GM12875 (cell line): ENCODE measurements around the gene SRSF7.

Source experiments
- H3K4me3 ChIP-seq: one replicate; pipeline ENCODE4 v1.5.1; 2011; ENCODE audit warnings: low read depth, low read length, control low read depth
- TF ChIP-seq, protein P1 (sequence below): IDR thresholded peaks from 2 replicates; pipeline ENCODE4 v1.5.1; 2011; ENCODE audit warnings: low read depth, mild to moderate bottlenecking, control low read depth, inconsistent platforms, low read length, moderate library complexity, borderline replicate concordance; ENCODE audit not compliant: insufficient read depth

SRSF7 gene

DNA sequence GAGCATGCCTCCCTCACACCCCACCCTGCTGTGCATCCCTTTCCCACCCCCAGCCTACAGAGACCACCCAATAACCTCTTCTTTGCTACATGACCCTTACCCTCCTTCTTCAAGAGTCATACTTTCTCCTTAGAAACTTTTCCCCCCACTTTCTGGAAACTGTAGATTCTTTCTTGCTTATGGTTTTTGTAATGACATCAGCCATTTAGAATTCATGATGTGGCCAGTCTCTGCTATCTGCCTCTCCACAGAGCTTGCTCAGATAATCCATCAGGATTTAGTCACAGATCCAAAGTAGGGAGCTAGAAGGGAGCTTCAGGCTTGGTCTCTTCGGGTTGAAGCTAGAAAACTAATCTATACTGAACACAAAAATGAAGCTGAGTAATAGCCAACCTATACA lies 48.7 kb downstream of the SRSF7 start:
- TF ChIP-seq, protein P1, sequence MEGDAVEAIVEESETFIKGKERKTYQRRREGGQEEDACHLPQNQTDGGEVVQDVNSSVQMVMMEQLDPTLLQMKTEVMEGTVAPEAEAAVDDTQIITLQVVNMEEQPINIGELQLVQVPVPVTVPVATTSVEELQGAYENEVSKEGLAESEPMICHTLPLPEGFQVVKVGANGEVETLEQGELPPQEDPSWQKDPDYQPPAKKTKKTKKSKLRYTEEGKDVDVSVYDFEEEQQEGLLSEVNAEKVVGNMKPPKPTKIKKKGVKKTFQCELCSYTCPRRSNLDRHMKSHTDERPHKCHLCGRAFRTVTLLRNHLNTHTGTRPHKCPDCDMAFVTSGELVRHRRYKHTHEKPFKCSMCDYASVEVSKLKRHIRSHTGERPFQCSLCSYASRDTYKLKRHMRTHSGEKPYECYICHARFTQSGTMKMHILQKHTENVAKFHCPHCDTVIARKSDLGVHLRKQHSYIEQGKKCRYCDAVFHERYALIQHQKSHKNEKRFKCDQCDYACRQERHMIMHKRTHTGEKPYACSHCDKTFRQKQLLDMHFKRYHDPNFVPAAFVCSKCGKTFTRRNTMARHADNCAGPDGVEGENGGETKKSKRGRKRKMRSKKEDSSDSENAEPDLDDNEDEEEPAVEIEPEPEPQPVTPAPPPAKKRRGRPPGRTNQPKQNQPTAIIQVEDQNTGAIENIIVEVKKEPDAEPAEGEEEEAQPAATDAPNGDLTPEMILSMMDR = no peak
- H3K4me3 ChIP-seq = no peak overlapping the region

DNA sequence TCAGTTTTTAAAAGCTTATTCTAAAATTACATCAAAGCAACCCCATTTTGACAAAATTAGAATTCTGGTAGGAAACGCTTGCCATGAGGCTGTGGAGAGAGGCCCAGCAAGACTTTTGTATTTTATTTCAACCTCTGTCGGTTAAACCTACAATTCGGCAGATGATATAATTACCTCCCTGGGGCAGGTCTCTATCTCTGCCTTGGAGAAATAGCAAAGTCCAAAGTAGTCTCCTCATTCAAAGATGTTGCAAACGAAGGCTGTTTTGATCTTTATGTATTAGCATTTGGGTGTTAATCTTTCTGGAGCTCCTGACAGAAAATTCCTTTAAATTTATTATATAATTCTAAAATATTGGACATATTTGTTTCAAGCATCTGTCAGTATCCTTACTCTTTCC lies 49.6 kb downstream of the SRSF7 start:
- TF ChIP-seq, protein P1 = no peak
- no peak overlapping the region for H3K4me3 ChIP-seq

DNA sequence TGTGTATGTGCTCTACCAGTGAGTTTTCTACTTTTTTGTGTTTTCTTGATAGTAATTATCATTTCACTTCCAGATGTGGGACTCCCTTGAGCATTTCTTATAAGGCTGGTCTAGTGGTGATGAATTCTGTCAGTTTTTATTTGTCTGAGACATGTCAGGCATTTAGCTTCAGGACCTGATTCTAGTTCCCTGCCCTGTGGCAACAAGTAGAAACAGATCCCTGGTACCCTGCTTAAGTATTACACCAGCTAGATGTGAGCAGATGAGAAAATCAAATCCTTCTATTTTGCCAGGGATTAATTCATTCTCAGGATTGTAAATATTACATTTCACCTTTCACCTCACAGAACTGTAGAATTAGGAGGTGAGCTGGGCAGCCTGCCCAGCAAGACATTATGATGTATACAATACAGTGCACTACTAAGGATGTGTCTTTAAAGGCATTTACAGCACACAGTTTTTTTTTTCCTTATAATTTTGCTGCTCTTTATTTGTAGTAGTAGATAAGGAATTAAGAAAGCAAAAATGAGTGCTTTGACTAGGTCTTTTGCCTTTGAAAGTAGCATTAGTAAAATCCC lies 50.2 kb downstream of the SRSF7 start:
- no peak overlapping the region for H3K4me3 ChIP-seq
- TF ChIP-seq, protein P1 = no peak

DNA sequence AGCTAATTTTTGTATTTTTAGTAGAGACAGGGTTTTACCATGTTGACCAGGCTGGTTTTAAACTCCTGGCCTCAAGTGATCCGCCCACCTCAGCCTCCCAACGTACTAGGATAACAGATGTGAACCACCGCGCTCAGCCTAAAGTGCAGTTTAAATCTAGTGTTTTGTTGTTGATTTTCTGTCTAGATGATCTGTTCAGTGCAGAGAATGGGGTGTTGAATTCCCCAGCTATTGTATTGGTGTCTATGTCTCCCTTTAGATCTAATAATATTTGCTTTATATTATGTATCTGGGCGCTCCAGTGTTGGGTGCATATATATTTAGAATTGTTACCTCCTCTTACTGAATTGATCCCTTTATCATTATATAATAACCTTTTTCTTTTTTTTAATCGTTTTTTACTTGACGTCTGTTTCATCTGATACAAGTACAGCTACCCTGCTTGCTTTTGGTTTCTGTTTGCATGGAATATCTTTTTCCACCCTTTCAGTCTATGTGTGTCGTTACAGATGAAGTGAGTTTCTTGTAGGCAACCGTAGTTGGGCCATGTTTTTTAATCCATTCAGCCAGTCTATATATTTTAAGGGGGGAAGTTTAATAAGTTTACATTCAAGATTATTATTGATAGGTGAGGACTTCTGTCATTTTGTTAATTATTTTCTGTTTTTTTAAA lies 50.9 kb downstream of the SRSF7 start:
- no peak overlapping the region for H3K4me3 ChIP-seq
- TF ChIP-seq, protein P1 = no peak

DNA sequence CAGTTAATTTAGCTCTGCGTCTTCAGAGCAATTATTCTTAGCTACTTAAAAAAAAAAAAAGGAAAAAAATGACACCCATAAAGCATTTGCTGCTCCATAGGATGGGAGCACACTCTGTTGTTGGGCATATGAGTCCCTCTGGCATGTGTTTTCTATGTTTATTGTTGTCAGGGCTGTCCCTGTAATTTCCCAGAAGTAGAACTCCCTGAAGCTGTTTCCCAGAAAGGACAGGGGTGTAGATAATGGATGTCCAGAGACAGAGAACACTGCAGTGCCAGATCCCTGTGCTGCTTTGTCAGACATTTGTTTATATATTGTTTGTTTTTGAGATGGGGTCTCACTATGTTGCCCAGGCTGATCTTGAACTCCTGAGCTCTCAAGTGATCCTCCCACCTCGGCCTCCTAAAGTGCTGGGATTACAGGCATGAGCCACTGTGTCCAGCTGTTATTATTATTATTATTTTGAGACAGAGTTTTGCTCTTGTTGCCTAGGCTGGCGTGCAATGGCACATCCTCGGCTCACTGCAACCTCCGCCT lies 52.6 kb downstream of the SRSF7 start:
- TF ChIP-seq, protein P1 = no peak

DNA sequence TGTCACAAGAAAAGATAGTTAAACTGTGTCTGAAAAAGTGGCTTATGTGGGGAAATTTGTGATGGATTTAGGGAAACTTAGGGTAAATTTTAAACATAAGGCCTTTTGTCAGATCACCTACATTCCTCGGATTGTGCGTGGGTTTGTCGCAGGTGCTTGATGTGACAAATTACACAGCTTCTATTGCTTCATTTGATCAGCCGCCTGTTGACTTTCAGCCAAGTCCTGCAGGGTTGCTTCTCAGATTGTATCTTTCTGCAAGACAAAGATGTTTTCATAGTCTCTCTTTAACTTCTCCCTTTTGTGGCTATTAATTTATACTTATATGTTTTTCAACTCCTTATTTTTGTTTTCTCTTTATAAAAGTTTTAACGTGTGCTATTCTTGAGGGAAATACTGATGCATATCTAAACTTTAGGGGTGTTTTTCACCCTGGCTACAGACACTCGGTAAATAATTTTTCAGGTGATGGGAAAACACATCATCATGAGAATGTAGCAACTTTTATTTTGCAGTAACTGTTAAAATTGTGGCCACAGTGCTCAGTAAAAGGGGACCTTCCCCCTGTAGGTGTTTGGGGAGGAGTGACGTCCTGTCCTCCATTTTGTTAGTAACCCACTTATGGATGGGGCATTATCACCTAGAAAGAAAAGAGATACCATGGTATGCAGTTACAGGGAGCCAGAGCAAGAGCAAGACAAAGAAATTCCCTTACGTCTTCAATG lies 53.9 kb downstream of the SRSF7 start:
- H3K4me3 ChIP-seq = no peak overlapping the region
- TF ChIP-seq, protein P1 = no peak

More for the DNA sequence above, 52.6 kb downstream of the SRSF7 start:
- no peak overlapping the region for H3K4me3 ChIP-seq
